ENCODE measurements around the gene HTRA3. TPM values are rescaled to one million over a fixed set of nuclear protein-coding genes. Genes with fewer than 3 reads are reported as not detected.

HTRA3 gene
- total RNA-seq, 1 donor from 2014 or later = 20.3 TPM

- peak; percentile 29 for DNase-seq (ENCODE audit: low spot score)
Observed at GRCh38 chr4:8355864-8356565, 86.5 kb downstream of the HTRA3 start.

Other genes with a start within 250 kb of the HTRA3 start
- 11.3 TPM for gene ABLIM2, start 110.9 kb upstream of the HTRA3 start, total RNA-seq
- gene SH3TC1, start 70.5 kb upstream of the HTRA3 start, total RNA-seq = 50.9 TPM
- gene ACOX3, start 171.0 kb downstream of the HTRA3 start, total RNA-seq = 29.0 TPM
- gene TRMT44, start 171.0 kb downstream of the HTRA3 start, total RNA-seq = 22.8 TPM

Data from mucosa of gallbladder (tissue), 1 donor.